ENCODE data around the gene FCER1G. TPM values are rescaled to one million over a fixed set of nuclear protein-coding genes. Genes with fewer than 3 reads are reported as not detected.

Gene FCER1G
- 0.43 TPM in 1 of 2 replicates, not detected in the other for total RNA-seq

DNA sequence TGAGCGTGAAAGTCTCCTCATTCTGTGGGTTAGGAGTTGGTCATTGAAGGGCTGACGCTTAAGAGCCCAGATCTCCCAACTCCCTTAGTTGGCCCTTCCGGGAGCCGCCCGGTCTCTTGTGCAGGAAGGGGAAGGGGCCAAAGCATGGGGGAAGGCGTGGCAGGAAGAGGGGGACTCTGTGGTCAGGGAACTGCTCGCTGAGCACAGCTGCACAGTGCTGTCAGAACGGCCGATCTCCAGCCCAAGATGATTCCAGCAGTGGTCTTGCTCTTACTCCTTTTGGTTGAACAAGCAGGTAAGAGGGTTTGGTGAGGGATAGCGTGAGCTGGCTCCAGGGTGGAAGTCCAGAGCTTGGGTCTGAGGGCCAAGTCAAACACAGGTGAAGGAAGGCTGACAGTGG lies at the start of gene FCER1G:
Gene FCER1G (plus strand): TSS at position 220 of the 400 bp plus-strand sequence. CDS start 27 bp downstream, at position 247.
- no peak within 1 kb of the TSS for H3K4me3 ChIP-seq (ENCODE audit: low read depth, low read length)
- TF ChIP-seq, protein P1, sequence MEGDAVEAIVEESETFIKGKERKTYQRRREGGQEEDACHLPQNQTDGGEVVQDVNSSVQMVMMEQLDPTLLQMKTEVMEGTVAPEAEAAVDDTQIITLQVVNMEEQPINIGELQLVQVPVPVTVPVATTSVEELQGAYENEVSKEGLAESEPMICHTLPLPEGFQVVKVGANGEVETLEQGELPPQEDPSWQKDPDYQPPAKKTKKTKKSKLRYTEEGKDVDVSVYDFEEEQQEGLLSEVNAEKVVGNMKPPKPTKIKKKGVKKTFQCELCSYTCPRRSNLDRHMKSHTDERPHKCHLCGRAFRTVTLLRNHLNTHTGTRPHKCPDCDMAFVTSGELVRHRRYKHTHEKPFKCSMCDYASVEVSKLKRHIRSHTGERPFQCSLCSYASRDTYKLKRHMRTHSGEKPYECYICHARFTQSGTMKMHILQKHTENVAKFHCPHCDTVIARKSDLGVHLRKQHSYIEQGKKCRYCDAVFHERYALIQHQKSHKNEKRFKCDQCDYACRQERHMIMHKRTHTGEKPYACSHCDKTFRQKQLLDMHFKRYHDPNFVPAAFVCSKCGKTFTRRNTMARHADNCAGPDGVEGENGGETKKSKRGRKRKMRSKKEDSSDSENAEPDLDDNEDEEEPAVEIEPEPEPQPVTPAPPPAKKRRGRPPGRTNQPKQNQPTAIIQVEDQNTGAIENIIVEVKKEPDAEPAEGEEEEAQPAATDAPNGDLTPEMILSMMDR (IDR thresholded peaks at IDR 0.05; ENCODE audit: insufficient read depth, low read depth, low read length) = no peak
- DNase-seq (ENCODE audit: low read depth) = no peak

DNA sequence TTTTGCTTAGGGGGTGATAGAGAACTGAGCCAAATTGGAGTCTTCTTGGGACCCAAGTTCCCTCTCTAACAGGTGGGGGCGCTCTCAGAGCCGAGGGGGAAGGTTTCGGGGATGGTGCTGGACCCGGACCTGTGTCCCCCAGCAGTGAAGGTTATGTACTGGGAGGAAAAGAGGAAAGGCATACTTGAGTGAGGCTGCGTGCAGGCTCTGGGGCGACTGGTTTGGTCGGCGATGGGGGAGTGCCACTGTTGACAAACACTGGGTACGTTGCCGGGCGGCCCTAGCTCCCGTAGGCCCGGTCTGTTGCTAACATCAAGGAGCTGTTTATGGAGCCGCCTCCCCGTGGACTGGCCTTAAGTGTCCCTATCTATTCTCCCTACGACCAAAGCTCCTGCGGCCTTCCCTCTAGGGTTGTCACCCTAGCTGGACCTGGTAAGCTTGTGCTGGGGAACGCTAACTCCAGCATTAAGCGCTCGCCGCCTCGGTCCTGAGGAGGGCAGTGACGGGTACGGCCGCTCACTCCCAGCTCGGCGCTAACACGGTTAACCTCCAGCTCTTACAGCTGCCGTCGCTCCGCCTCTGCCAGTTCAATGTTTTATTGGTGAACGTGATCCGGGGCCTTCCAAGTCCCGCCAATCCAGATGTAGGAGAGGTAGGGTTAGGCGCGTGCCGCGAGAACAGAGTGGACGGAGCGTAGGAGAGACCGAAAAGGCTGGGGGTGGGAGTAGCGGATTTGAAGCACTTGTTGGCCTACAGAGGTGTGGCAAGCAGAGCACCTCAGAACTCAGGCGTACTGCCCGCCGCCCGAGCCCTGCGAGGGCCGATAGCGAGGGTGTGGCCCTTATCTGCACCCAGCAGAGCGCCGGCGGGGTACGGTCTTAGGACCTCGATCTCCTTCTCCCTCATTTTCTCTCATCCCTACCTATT lies 49.1 kb upstream of the FCER1G start, which contains the start of gene PPOX:
Gene PPOX (plus strand): TSS at position 685 of the 927 bp plus-strand sequence. CDS start 422 bp downstream, outside the sequence.
- peak within 1 kb of the TSS; percentile 87 for H3K4me3 ChIP-seq (ENCODE audit: low read depth, low read length)

DNA sequence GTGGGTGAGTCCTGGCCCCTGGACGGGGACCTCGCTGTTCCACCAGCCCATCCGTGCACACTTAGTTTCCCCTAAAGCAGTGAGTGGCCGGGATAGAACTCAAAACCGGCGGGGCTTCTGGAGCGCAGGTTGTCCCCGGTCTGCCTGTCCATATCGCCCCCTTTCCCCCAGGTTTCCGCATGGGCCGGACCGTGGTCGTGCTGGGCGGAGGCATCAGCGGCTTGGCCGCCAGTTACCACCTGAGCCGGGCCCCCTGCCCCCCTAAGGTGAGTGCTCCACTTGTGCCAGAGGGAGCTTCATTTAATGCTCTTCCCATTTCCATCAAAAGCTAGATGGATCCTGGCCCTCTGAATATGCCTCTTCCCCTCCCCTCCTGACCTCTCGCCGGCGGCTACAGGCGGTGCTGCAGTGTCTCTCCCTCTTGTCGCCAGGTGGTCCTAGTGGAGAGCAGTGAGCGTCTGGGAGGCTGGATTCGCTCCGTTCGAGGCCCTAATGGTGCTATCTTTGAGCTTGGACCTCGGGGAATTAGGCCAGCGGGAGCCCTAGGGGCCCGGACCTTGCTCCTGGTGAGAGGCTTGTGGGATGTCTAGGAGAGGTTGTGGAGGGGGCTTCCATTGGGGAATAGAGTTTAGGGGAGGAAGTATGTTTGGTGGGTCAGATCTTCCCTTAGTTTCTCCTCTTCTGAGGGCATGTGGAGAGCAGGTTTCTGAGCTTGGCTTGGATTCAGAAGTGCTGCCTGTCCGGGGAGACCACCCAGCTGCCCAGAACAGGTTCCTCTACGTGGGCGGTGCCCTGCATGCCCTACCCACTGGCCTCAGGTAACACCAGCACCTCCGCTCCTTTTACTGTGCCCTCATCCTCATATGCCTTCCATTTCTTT lies 48.2 kb upstream of the FCER1G start:
- DNase-seq (ENCODE audit: low read depth) = no peak
- H3K4me3 ChIP-seq (ENCODE audit: low read depth, low read length) = peak overlapping the region; percentile 87
- TF ChIP-seq, protein P1 (IDR thresholded peaks at IDR 0.05; ENCODE audit: insufficient read depth, low read depth, low read length) = no peak

More for the DNA sequence above, 49.1 kb upstream of the FCER1G start, which contains the start of gene PPOX:
- TF ChIP-seq, protein P1 (IDR thresholded peaks at IDR 0.05; ENCODE audit: insufficient read depth, low read depth, low read length) = peak; percentile 45
- peak; percentile 99 for DNase-seq (ENCODE audit: low read depth)

DNA sequence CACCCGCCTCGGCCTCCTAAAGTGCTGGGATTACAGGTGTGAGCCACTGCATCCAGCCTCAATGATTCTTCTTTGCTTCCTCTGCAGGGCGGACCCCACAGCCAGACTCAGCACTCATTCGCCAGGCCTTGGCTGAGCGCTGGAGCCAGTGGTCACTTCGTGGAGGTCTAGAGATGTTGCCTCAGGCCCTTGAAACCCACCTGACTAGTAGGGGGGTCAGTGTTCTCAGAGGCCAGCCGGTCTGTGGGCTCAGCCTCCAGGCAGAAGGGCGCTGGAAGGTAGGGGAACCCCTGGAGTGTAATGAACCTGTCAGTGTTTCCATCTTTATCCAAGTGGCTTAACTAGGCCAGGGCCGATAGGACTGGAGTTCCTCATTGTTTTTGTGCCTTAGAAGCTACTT lies 46.2 kb upstream of the FCER1G start:
- H3K4me3 ChIP-seq (ENCODE audit: low read depth, low read length) = no peak overlapping the region
- TF ChIP-seq, protein P1 (IDR thresholded peaks at IDR 0.05; ENCODE audit: insufficient read depth, low read depth, low read length) = no peak
- no peak for DNase-seq (ENCODE audit: low read depth)

DNA sequence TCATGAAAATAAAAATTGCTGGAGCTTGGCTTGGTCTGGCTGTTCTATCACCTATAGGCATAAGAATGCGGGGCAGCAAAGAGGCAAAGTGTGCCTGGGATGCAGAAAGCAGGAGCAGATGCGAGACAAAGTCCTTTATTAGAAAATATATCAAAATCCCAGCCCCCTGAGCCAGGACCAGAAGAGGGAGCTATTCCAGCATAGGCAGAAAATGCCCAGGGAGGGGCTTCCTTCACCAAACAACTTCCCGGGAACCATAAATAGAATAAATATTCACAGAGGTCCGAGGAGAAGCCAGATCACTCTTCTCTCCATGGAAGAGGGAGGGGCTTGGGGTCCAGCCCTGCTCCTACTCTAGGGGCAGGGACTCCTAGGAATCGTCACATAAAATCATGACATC lies 43.9 kb upstream of the FCER1G start:
- DNase-seq (ENCODE audit: low read depth) = no peak
- no peak overlapping the region for H3K4me3 ChIP-seq (ENCODE audit: low read depth, low read length)
- TF ChIP-seq, protein P1 (IDR thresholded peaks at IDR 0.05; ENCODE audit: insufficient read depth, low read depth, low read length) = peak; percentile 22

DNA sequence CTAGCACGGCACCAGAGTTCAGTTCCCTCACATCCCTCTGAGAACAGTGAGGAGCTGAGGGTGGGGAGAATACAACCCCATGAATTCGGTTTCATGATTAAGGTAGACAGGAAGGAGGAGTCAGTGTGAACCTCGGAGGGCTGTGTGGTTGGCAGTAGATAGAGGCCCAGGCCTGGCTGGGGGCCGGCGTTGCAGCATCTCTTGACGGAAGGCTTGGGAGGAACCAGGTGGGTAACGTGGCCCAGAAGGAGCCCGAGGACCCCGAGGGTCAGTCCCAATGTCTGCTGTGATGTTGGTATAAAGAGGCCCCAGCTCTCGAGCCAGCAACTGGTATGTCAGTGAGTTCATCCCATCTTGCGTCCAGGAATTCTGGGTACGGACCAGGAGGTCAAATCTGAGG lies 43.4 kb upstream of the FCER1G start:
- DNase-seq (ENCODE audit: low read depth) = no peak
- no peak overlapping the region for H3K4me3 ChIP-seq (ENCODE audit: low read depth, low read length)
- TF ChIP-seq, protein P1 (IDR thresholded peaks at IDR 0.05; ENCODE audit: insufficient read depth, low read depth, low read length) = no peak
